Esophagus muscularis mucosa (tissue), 4 donors: ENCODE results near the gene HCN3. TPM values are rescaled to one million over a fixed set of nuclear protein-coding genes. Genes with fewer than 3 reads are reported as not detected.
A peak's percentile ranks its signal among the peaks of the same experiment; 100 is the strongest.
"Not testable (repeated sequence)": the region's sequence is repeated elsewhere in the genome, so short reads cannot be mapped to it uniquely, and the experiment has no call there.

Experiments used
- DNase-seq: peaks from one replicate; pipeline ENCODE4 v3.0.0-alpha.2; 2017; ENCODE audit errors: extremely low spot score
- H3K27ac ChIP-seq, 4 donors: fragments of 200-600 bp; sonication (generic); replicated peaks in 1 of 4; 1 replicate in 3 of 4; 2 replicates in 1 of 4; pipeline ENCODE4 v1.5.1; 2016 to 2019; ENCODE audit warnings: mild to moderate bottlenecking in 1 of 4
- H3K27me3 ChIP-seq, 4 donors: fragments of 200-600 bp; sonication (generic); one replicate each; pipeline versions ENCODE4 v1.5.1 to v1.6.0; 2016 to 2019
- H3K36me3 ChIP-seq, 4 donors: fragments of 200-600 bp; sonication (generic); one replicate each; pipeline ENCODE4 v1.5.1; 2016 to 2019
- H3K4me1 ChIP-seq, 4 donors: fragments of 200-600 bp; sonication (generic); one replicate each; pipeline ENCODE4 v1.5.1; 2016 to 2019
- H3K4me3 ChIP-seq, 4 donors: fragments of 200-600 bp; sonication (generic); 1 replicate in 2 of 4; 2 replicates in 2 of 4; pipeline ENCODE4 v1.5.1; 2016 to 2019; ENCODE audit warnings: mild to moderate bottlenecking in 4 of 4, moderate library complexity in 1 of 4
- H3K9me3 ChIP-seq, 4 donors: fragments of 200-600 bp; sonication (generic); 1 replicate in 3 of 4; 2 replicates in 1 of 4; pipeline ENCODE4 v1.5.1; 2016 to 2019
- CTCF ChIP-seq, 3 experiments: fragments of 200-600 bp in 2 of 3; fragments of 450-650 bp in 1 of 3; sonication (generic) in 2 of 3; IDR thresholded peaks; one replicate each; pipeline ENCODE4 v1.5.1; 2017 to 2019; ENCODE audit warnings: antibody characterized with exemption in 3 of 3, mild to moderate bottlenecking in 2 of 3, moderate library complexity in 1 of 3
- EP300 ChIP-seq: sonication (generic); formaldehyde crosslinking; IDR thresholded peaks from one replicate; pipeline ENCODE4 v1.6.1; 2017; ENCODE audit warnings: antibody characterized with exemption
- POLR2A ChIP-seq: fragments of 450-650 bp; IDR thresholded peaks from one replicate; pipeline ENCODE4 v1.6.1; 2017; ENCODE audit warnings: antibody characterized with exemption, moderate library complexity, mild to moderate bottlenecking, low read depth
- POLR2AphosphoS5 ChIP-seq, 2 donors: sonication (generic); formaldehyde crosslinking; IDR thresholded peaks; one replicate each; pipeline ENCODE4 v1.6.1; 2017; ENCODE audit warnings: antibody characterized with exemption in 2 of 2
- WGBS: methylation state at CpG from one replicate; pipeline ENCODE4 v1.1.5; 2018; 5-methylcytosine and 5-hydroxymethylcytosine counted together
- intact Hi-C: fragments of 100-400 bp; cut with DNase I; formaldehyde crosslinking; loops from one replicate; pipeline ENCODE4 v1.15.1; 2023
- total RNA-seq, 4 donors: library from RNA; depleted of rRNA; stranded (reverse); fragments of >200 nt; gene quantifications; one replicate each; pipeline versions ENCODE4 v1.1.0 to v1.2.1, GENCODE V29; 2016

HCN3 gene
- total RNA-seq, 4 donors from 2014 or later, result 1.0 to 2.1 (median 1.4) TPM

GRCh38 chr1:155287987-155288543 is 10.8 kb downstream of the HCN3 start:
- H3K4me1 ChIP-seq, result no peaks in the 10 kb centered on the region
- 91% methylated on average over 16 of the region's 21 CpGs for WGBS
- TF ChIP-seq CTCF (IDR thresholded peaks at IDR 0.05), result no peak
- H3K27ac ChIP-seq, result no peak overlapping the region
- no peaks in the 10 kb centered on the region for H3K9me3 ChIP-seq
- intact Hi-C loops, result no loop called here
- H3K36me3 ChIP-seq, result peaks cover 0 to 12% (median 0%) of the 10 kb centered on the region in 4 donors
- no peak overlapping the region for H3K4me3 ChIP-seq
- no peaks in the 10 kb centered on the region for H3K27me3 ChIP-seq
- no peak for DNase-seq

- Histone ChIP-seq H3K4me1 (peaks cover 8 to 13% (median 12%) of the 10 kb centered on the region in 4 donors), H3K27me3 (peaks cover 0 to 25% (median 12%) of the 10 kb centered on the region in 4 donors)
- H3K36me3 ChIP-seq, intact Hi-C loops, H3K4me3 ChIP-seq, DNase-seq, H3K9me3 ChIP-seq, H3K27ac ChIP-seq: not testable (repeated sequence)
- 94% methylated on average over 5 of the region's 10 CpGs for WGBS
These were observed 13.7 kb downstream of the HCN3 start for GRCh38 chr1:155291006-155291405.

GRCh38 chr1:155293086-155293749 is 16.0 kb downstream of the HCN3 start:
- no peak for TF ChIP-seq EP300
- no peak for TF ChIP-seq POLR2A
- no peak for TF ChIP-seq CTCF (IDR thresholded peaks at IDR 0.05)
- Histone ChIP-seq H3K36me3 (peaks cover 0 to under 1% (median 0%) of the 10 kb centered on the region in 4 donors), H3K27me3 (peaks cover 0 to 45% (median 12%) of the 10 kb centered on the region in 4 donors), H3K4me3 (no peak overlapping the region), H3K4me1 (peaks cover 8 to 13% (median 12%) of the 10 kb centered on the region in 4 donors), H3K27ac (no peak overlapping the region), H3K9me3 (no peaks in the 10 kb centered on the region)
- intact Hi-C loops, result no loop called here
- 88% methylated on average over 17 of the region's 17 CpGs for WGBS
- no peak for DNase-seq

- TF ChIP-seq POLR2A, result no peak
- no peak for TF ChIP-seq CTCF (IDR thresholded peaks at IDR 0.05)
- no peak for TF ChIP-seq POLR2AphosphoS5 (IDR thresholded peaks at IDR 0.05)
- TF ChIP-seq EP300, result no peak
- Histone ChIP-seq H3K4me3 (peak overlapping the region; percentile 16 to 40 (median 24)), H3K27ac (no peak overlapping the region), H3K27me3 (peaks cover 0 to 49% (median 12%) of the 10 kb centered on the region in 4 donors), H3K4me1 (peaks cover 8 to 13% (median 12%) of the 10 kb centered on the region in 4 donors), H3K9me3 (no peaks in the 10 kb centered on the region), H3K36me3 (no peaks in the 10 kb centered on the region)
- no peak for DNase-seq
- intact Hi-C loops, result no loop called here
- WGBS, result 86% methylated on average over 2 of the region's 46 CpGs
These were observed 17.4 kb downstream of the HCN3 start for GRCh38 chr1:155294520-155295182.

- DNase-seq, result no peak
- no peak for TF ChIP-seq POLR2AphosphoS5 (IDR thresholded peaks at IDR 0.05)
- TF ChIP-seq EP300, result no peak
- TF ChIP-seq CTCF (IDR thresholded peaks at IDR 0.05), result no peak
- no peak for TF ChIP-seq POLR2A
- peak overlapping the region; percentile 16 to 40 (median 24) for H3K4me3 ChIP-seq
- peaks cover 8 to 13% (median 12%) of the 10 kb centered on the region in 4 donors for H3K4me1 ChIP-seq
- H3K9me3 ChIP-seq, result no peaks in the 10 kb centered on the region
- intact Hi-C loops, result no loop called here
- no peak overlapping the region for H3K27ac ChIP-seq
- H3K36me3 ChIP-seq, result no peaks in the 10 kb centered on the region
- WGBS, result 16% methylated on average over 23 of the region's 47 CpGs
- peaks cover 0 to 49% (median 12%) of the 10 kb centered on the region in 4 donors for H3K27me3 ChIP-seq
These were observed 18.1 kb downstream of the HCN3 start for GRCh38 chr1:155295183-155295941.
